HG02642 (cell line): Measurements from ENCODE around the gene RAB1B.
A peak's percentile ranks its signal among the peaks of the same experiment; 100 is the strongest.

Experiments
- ATAC-seq: cut with Tn5 transposase; IDR thresholded peaks from one replicate; pipeline ENCODE4 v1.9.1; 2021; ENCODE audit warnings: mild to moderate bottlenecking; ENCODE audit not compliant: unreplicated experiment, poor library complexity

RAB1B gene

GRCh38 chr11:66281776-66282467, 13.5 kb downstream of the RAB1B start:
- ATAC-seq: no peak

GRCh38 chr11:66282468-66283455, 14.3 kb downstream of the RAB1B start:
- ATAC-seq: peak; percentile 75

GRCh38 chr11:66283461-66284105, 15.1 kb downstream of the RAB1B start:
- ATAC-seq: no peak

- no peak for ATAC-seq
Observed at GRCh38 chr11:66284526-66285078, 16.2 kb downstream of the RAB1B start.

GRCh38 chr11:66285250-66285947, 17.0 kb downstream of the RAB1B start:
- ATAC-seq: no peak

GRCh38 chr11:66286699-66287098, 18.3 kb downstream of the RAB1B start:
- ATAC-seq: no peak

GRCh38 chr11:66287211-66287888, 18.9 kb downstream of the RAB1B start:
- ATAC-seq: no peak

GRCh38 chr11:66287889-66288670, 19.6 kb downstream of the RAB1B start:
- no peak for ATAC-seq

GRCh38 chr11:66288671-66289547, 20.5 kb downstream of the RAB1B start, which contains the start of gene YIF1A:
Gene YIF1A, minus strand, starts transcription at chr11:66289143. Its CDS starts 158 bp downstream, at chr11:66288985.
- ATAC-seq: peak; percentile 89

GRCh38 chr11:66289548-66290329, 21.3 kb downstream of the RAB1B start:
- ATAC-seq: peak; percentile 43

- ATAC-seq: no peak
Observed at GRCh38 chr11:66290330-66290621, 21.8 kb downstream of the RAB1B start.

GRCh38 chr11:66291303-66291705, 22.9 kb downstream of the RAB1B start:
- no peak for ATAC-seq

GRCh38 chr11:66291706-66292542, 23.5 kb downstream of the RAB1B start, which contains the start of gene TMEM151A:
Gene TMEM151A, plus strand, starts transcription at chr11:66291894. Its CDS starts 120 bp downstream, at chr11:66292014.
- no peak for ATAC-seq

- no peak for ATAC-seq
Observed at GRCh38 chr11:66292543-66293332, 24.3 kb downstream of the RAB1B start.

- ATAC-seq: no peak
Observed at GRCh38 chr11:66293352-66293751, 24.9 kb downstream of the RAB1B start.
